HG02970 (cell line): Measurements from ENCODE around the gene NUF2.
"Not testable (repeated sequence)": the region's sequence is repeated elsewhere in the genome, so short reads cannot be mapped to it uniquely, and the experiment has no call there.

Experiments
- ATAC-seq: cut with Tn5 transposase; IDR thresholded peaks from one replicate; pipeline ENCODE4 v1.9.1; 2021; ENCODE audit warnings: mild to moderate bottlenecking, moderate library complexity, moderate number of reproducible peaks; ENCODE audit not compliant: unreplicated experiment, low FRiP score

The NUF2 gene

GRCh38 chr1:163331116-163331515 lies 9.4 kb downstream of the NUF2 start:
- ATAC-seq = no peak

GRCh38 chr1:163335216-163335615 lies 13.5 kb downstream of the NUF2 start:
- ATAC-seq = no peak

DNA sequence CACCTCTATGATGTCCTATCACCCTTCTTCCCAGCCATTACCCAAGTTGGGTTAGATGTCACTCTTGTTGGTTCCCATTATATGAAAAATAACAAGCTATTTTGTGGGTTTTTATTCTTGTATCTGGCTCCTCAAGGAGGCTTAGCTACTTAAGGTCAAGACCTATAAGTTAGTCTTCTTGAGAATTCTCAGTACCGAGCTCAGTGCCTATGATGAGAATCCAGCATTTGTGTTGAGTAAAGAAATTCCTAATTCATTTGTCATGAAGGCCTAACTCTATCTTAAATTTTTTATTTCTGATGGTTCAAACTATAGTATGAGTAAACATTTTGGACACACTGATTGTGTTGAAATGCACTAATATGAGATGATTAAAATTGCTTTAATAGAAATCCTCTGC lies 15.9 kb downstream of the NUF2 start:
- ATAC-seq = no peak

GRCh38 chr1:163346326-163346870 lies 24.6 kb downstream of the NUF2 start:
- ATAC-seq = no peak

DNA sequence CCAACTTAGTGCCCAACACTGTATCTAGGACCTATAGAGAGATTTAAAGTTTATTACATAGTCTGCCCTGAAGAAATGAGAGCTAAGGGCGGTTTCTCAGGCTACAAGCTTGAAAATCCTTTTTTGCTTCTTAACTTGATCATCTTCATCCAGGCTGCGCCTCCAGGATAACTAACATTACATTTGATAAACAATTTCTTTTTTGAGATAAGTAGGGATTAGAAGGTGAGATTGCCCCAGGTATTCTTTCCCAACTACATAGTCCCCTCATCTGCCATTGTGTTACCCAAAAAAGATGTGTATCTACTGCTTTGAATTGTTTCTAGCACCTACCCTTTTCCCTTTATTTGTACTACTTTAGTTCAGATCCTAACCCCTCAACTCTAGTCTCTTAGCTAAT lies 25.4 kb downstream of the NUF2 start:
- ATAC-seq = no peak

- ATAC-seq = no peak
These were observed 30.2 kb downstream of the NUF2 start for GRCh38 chr1:163351912-163352311.

DNA sequence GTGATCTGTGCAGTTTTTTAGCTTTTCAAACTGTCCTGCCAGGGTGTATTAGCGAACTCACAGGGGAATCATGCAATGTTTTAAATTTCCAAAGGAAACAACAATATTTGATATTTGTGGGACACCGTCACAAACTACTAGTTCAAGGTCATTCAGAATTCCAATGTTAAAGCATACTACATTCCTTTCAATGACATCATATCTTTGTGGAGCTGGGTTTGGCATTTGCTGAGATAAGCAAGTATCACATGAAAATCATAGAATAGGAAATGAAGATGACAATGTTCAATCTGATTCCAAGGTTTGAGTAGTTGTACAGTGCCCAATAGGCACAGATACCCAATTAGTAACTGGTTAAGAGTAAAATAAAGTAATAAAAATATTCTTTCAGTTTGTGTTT lies 35.6 kb downstream of the NUF2 start:
- no peak for ATAC-seq

DNA sequence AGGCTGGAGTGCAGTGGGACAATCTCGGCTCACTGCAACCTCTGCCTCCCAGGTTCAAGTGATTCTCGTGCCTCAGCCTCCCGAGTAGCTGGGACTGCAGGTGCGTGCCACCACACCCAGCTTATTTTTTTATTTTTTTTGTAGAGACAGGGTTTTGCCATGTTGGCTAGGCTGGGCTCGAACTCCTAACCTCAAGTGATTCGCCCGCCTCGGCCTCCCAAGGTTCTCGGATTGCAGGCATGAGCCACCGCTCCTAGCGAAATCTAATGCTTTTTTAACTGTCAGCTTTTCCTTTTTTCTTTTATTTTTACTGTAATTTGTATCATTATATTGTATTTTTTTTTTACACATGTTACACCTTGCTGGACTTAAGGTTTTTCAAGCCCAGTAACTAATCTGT lies 36.4 kb downstream of the NUF2 start:
- ATAC-seq = not testable (repeated sequence)

DNA sequence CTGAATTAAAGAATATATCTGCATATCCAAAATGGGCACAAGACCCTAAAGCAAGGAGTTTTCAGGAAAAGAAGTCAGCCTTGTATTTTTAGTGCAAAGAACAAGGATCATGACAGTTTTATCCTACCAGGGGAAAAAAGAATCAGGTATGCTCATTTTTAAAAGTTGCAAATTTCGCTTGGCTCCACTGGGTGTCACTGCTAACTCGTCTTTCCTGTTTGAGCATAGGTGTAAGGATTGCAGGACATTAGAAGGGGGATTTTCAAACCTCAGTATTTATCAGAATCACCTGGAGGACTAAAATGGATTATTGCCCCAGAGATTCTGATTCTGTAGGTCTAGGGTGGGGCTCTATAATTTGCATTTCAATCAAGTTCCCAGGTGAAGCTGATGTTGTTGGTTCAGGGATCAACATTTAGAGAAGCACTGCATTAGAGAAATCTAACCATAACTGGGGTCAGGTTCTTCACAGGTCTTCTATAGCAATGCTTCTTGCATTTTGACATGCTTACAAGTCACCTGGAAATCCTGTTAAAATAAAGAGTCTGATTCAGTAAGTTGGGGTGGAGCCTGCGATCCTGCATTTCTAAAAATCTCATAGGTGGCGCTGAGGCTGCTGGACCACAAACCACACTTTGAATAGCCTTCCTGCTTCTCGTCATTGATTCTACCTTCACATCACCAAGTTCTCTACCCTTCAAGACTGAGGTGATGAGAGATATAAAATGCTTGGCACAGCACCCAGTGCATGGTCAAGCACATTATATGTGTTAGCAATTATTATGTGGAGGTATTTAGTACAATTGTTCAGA lies 39.6 kb downstream of the NUF2 start:
- ATAC-seq = peak; percentile 58

- no peak for ATAC-seq
These were observed 43.4 kb downstream of the NUF2 start for GRCh38 chr1:163365186-163365585.

- no peak for ATAC-seq
These were observed 44.8 kb downstream of the NUF2 start for GRCh38 chr1:163366555-163366954.

DNA sequence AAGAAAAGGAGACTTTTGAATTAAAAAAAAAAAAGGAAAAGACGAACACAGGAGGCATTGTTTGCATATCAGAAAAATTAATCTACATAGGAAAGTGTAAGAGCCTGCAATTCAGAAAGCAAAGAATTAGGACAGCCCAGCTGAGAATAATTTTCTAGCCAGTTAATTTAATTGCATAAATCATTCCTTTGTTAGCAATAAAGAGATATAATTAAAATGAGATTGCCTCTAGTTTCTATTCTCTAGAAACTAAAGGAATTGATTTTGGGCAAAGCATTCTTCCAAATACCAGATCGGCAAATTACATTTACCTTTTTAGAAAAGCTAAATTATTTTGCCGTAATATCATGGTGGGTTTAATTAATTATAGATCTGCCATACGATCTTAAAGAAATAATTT lies 46.0 kb downstream of the NUF2 start:
- no peak for ATAC-seq

GRCh38 chr1:163372576-163372975 lies 50.8 kb downstream of the NUF2 start:
- ATAC-seq = no peak

GRCh38 chr1:163378554-163378953 lies 56.8 kb downstream of the NUF2 start:
- ATAC-seq = no peak

- no peak for ATAC-seq
These were observed 58.0 kb downstream of the NUF2 start for GRCh38 chr1:163379801-163380200.

DNA sequence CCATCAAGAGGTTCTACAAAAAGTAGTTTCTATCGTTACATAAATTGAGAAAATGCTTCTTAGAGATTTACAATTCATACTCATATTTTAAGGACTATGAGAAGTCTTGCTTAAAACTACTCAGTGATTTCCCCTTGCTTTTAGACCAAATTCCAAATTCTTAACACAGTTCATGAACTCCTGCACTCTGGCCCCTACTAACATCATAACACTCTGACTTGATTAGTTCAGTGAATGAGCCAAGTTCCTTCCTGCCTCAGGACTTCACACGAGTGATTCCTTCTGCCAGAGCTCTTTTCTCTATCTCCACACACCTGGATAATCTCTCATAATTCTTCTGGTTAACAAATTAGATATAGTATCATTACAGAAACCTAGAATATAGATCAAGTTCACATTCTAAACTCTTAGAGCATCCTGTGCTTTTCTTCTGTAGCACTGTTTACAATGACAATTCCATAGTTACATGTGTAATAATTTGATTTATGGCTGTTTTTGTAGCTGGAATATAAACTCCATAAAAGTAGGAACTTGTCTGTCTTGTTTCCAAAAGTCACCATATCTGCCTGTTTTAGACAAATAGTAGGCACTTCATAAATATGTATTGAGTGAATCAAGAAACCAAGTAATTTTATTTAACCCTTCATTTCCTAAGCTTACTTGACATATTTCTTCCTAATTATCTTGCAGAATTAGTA lies 59.9 kb downstream of the NUF2 start:
- ATAC-seq = no peak

DNA sequence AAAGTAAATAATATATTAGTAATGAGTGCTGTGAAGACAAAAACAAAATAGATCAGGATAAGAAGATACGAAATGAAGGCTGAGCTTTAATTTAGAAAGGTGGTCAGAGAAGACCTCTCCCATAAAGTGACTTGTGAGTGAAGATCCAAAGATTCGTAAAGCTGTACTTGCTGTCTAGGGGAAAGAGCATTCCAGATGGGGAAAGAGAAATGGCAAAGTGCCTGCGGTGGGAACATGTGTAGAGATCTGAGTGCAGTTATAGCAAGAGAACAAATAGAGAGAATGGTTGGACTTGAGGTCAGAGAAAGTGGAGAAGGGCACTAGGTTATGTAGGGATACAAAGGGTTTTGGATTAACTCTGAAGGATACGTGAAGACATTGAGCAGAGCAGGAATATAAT lies 60.6 kb downstream of the NUF2 start:
- ATAC-seq = no peak

GRCh38 chr1:163387146-163387545 lies 65.4 kb downstream of the NUF2 start:
- no peak for ATAC-seq

- no peak for ATAC-seq
These were observed 67.2 kb downstream of the NUF2 start for GRCh38 chr1:163388970-163389369.

DNA sequence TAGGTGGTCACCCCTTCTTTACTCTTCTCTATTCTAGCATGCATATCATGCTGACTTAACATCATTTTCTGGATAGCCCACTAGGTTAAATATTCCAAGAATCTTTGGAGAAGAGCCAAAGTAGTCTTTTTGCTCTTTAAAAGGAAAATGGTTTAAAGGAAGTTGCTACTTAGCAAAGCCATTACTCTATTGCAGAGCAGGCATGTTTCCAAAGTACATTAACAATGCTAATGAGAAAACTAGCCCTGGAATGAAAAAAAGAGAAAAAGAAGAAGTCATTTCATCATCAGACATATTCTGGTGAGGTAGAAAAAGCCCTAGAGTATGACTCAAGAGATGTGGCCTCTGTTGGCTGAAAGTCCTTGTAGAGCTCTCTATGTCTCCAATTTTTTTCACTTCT lies 74.0 kb downstream of the NUF2 start:
- no peak for ATAC-seq

GRCh38 chr1:163397451-163398200 lies 75.9 kb downstream of the NUF2 start:
- ATAC-seq = no peak
